Type B pancreatic cell (in vitro differentiated cells): ENCODE measurements around the gene TXNL1. TPM values are rescaled to one million over a fixed set of nuclear protein-coding genes. Genes with fewer than 3 reads are reported as not detected.
A peak's percentile ranks its signal among the peaks of the same experiment; 100 is the strongest.

Experiments
- DNase-seq: peaks from one replicate; pipeline ENCODE4 v3.0.0; 2021; ENCODE audit warnings: mixed read lengths; ENCODE audit not compliant: unreplicated experiment; ENCODE audit errors: extremely low spot score
- H3K27ac Mint-ChIP-seq: 2 replicates; pipeline ENCODE4 v1.8.0; 2021; ENCODE audit warnings: mild to moderate bottlenecking, mixed read lengths
- H3K27me3 Mint-ChIP-seq: 2 replicates; pipeline ENCODE4 v1.8.0; 2021; ENCODE audit warnings: mixed read lengths
- H3K36me3 Mint-ChIP-seq: 2 replicates; pipeline ENCODE4 v1.8.0; 2021; ENCODE audit warnings: mixed read lengths
- H3K4me1 Mint-ChIP-seq: one replicate; pipeline ENCODE4 v1.8.0; 2021; ENCODE audit warnings: mixed read lengths; ENCODE audit not compliant: unreplicated experiment
- H3K4me3 Mint-ChIP-seq: 2 replicates; pipeline ENCODE4 v1.8.0; 2021; ENCODE audit warnings: mild to moderate bottlenecking, mixed read lengths
- H3K9me3 Mint-ChIP-seq: 2 replicates; pipeline ENCODE4 v1.8.0; 2021; ENCODE audit warnings: mixed read lengths
- CTCF ChIP-seq: fragments of 200-600 bp; sonication (generic); conservative IDR thresholded peaks from 2 replicates; pipeline ENCODE4 v1.5.0; 2021; ENCODE audit warnings: antibody characterized with exemption, mild to moderate bottlenecking
- total RNA-seq: library from RNA; stranded (reverse); gene quantifications from 2 replicates; pipeline ENCODE4 v1.2.1, GENCODE V29; 2021; ENCODE audit warnings: low replicate concordance

The TXNL1 gene
- total RNA-seq, 1 donor from 2014 or later = 78.0 TPM

GRCh38 chr18:56643381-56643780 is 5.0 kb upstream of the TXNL1 start:
- Mint-ChIP-seq H3K27me3 (no peaks in the 10 kb centered on the region), H3K27ac (no peak overlapping the region), H3K4me3 (no peak overlapping the region), H3K4me1 (peaks cover 9% of the 10 kb centered on the region), H3K9me3 (no peaks in the 10 kb centered on the region), H3K36me3 (peaks cover 4% of the 10 kb centered on the region)
- no peak for TF ChIP-seq CTCF
- DNase-seq = no peak

GRCh38 chr18:56641714-56642337 is 3.4 kb upstream of the TXNL1 start:
- DNase-seq = no peak
- TF ChIP-seq CTCF = no peak
- no peak overlapping the region for H3K27ac Mint-ChIP-seq
- H3K4me3 Mint-ChIP-seq = no peak overlapping the region
- H3K4me1 Mint-ChIP-seq = peaks cover 13% of the 10 kb centered on the region
- no peaks in the 10 kb centered on the region for H3K27me3 Mint-ChIP-seq
- peaks cover 4% of the 10 kb centered on the region for H3K36me3 Mint-ChIP-seq
- H3K9me3 Mint-ChIP-seq = no peaks in the 10 kb centered on the region

GRCh38 chr18:56639571-56639970 is 1.2 kb upstream of the TXNL1 start:
- Mint-ChIP-seq H3K4me3 (peak overlapping the region; percentile 100), H3K27me3 (no peaks in the 10 kb centered on the region), H3K36me3 (peaks cover 12% of the 10 kb centered on the region), H3K9me3 (no peaks in the 10 kb centered on the region), H3K4me1 (peaks cover 25% of the 10 kb centered on the region), H3K27ac (peak overlapping the region; percentile 99)
- DNase-seq = no peak
- TF ChIP-seq CTCF = no peak

GRCh38 chr18:56639104-56639381 is 651 bp upstream of the TXNL1 start:
- DNase-seq = no peak
- Mint-ChIP-seq H3K4me1 (peaks cover 27% of the 10 kb centered on the region), H3K9me3 (no peaks in the 10 kb centered on the region), H3K4me3 (peak overlapping the region; percentile 100), H3K27ac (peak overlapping the region; percentile 99), H3K27me3 (no peaks in the 10 kb centered on the region), H3K36me3 (peaks cover 15% of the 10 kb centered on the region)
- no peak for TF ChIP-seq CTCF

GRCh38 chr18:56637711-56638231 is 621 bp downstream of the TXNL1 start:
- H3K27ac Mint-ChIP-seq = peak overlapping the region; percentile 99
- TF ChIP-seq CTCF = no peak
- no peaks in the 10 kb centered on the region for H3K27me3 Mint-ChIP-seq
- H3K9me3 Mint-ChIP-seq = no peaks in the 10 kb centered on the region
- H3K36me3 Mint-ChIP-seq = peaks cover 17% of the 10 kb centered on the region
- H3K4me3 Mint-ChIP-seq = peak overlapping the region; percentile 100
- peaks cover 29% of the 10 kb centered on the region for H3K4me1 Mint-ChIP-seq
- DNase-seq = no peak
